HuH-7.5 (cell line): ENCODE measurements around the gene GALNT4.
A peak's percentile ranks its signal among the peaks of the same experiment; 100 is the strongest.

Experiments used
- DNase-seq: peaks from one replicate; pipeline ENCODE4 v3.0.0; 2011; ENCODE audit warnings: low spot score

GALNT4 gene

GRCh38 chr12:89524541-89525304, at the start of gene GALNT4:
Gene GALNT4, minus strand, starts transcription at chr12:89524796. Its CDS starts 247 bp downstream, at chr12:89524549.
- DNase-seq = peak; percentile 92

GRCh38 chr12:89573051-89573810, 48.6 kb upstream of the GALNT4 start:
- no peak for DNase-seq

DNA sequence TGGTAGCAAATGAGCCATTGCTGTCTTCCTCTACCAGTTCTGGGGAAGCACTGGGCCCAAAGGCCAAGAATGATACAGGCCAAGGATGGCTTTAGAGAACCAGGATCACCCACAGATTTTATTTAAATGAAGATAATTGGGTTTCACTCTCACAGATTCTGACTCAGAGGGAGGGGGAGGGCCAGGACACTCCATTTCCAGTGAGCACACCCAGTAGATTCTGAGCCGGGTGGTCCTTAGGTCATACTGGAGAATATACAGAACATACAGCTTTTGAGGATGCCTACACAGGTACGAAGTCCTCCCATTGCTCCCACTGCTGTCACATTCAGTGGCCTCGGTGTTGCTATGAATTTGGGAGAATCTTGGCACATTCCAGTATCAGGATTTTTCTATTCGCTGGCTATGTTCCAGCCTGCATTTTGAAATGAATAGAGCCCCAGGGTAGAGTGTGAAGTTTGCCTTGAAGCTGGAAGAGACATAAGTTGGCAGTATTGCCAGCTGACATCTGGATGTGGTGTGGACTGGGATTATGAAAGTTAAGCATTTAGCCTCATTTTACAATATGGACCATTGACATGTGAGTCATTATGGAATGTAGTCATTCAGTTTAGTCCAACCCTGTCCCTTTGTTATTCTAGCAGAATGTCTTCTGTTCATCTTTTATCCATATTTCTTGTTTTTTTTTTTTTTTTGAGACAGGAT, 47.0 kb upstream of the GALNT4 start:
- no peak for DNase-seq

DNA sequence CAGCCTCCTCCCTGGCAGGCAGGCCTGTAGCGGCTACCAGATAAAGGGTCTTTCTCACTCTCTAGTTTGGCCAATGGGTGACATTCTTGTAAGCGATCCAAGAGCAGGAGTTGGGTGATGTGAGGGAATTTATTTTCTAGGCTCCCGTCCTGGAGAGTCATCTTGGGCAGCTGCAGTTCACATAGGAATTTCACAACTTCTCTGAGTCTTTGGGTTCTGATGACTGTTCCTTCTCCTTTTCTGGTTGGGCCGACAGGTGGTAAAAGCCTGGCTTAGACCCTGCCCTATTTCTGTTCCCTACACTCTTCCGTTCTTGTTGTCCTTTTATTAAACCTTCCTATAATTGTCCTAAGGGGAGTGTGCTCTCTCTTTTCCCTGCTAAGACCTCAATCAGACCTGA, 43.9 kb upstream of the GALNT4 start:
- no peak for DNase-seq

- no peak for DNase-seq
Measured at GRCh38 chr12:89567691-89568239, 43.2 kb upstream of the GALNT4 start.

DNA sequence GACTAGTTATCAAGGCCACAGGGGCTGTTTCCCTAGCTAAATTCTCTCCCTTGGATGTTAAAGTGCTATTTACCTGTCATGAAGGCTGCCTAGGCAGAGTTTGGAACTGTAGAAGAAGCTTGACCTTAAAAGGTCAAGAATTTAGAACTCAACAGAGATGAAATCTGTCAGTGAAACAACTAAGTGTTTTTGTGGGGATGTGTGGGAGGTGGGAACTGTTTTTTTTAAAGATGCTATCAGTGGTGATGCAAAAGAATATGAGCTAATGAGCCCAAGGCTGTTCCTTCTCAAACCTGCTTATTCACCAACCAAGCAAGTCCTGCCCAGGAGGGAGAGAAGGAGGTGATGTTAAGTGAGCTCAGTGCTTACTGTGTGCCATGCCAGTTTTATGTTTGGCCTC, 42.0 kb upstream of the GALNT4 start:
- no peak for DNase-seq

GRCh38 chr12:89565002-89565401, 40.4 kb upstream of the GALNT4 start:
- DNase-seq = no peak

GRCh38 chr12:89559753-89560152, 35.2 kb upstream of the GALNT4 start:
- DNase-seq = no peak

DNA sequence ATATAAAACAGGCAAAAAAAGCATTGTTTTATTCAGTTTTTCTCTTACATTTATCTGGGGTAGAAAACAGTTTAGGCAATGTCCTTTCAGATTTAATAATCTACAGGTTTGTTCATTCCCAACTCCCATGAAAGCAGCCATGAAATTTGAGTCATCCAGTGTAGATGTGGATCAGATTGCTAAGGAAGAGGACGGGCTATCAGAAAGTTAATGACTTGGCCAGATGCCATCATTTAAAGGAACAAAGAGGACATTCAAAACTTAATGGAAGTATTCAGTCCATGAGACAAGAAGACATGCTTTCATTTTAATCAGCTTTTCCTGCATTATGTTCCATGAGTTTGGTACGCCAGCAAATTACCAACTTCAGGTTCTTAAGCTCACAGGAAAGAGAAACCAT, 32.4 kb upstream of the GALNT4 start:
- DNase-seq = no peak

DNA sequence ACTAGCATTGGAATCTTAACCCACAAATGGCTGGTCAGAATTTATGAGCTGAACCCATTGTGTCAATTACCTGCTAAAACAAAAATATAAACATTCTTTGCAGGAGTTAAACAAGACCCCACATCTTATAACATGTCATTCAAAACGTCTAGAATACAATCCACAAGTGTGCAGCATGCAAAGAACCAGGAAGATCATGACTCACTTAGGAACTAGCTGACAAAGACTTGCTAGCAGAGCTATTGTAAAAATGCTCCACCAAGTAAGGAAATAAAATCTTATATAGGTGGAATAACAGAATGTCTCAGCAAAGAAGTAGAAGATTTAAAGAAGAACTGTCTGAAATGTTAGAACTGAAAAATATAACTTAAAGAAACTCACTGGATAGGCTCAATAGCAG, 27.8 kb upstream of the GALNT4 start:
- no peak for DNase-seq

DNA sequence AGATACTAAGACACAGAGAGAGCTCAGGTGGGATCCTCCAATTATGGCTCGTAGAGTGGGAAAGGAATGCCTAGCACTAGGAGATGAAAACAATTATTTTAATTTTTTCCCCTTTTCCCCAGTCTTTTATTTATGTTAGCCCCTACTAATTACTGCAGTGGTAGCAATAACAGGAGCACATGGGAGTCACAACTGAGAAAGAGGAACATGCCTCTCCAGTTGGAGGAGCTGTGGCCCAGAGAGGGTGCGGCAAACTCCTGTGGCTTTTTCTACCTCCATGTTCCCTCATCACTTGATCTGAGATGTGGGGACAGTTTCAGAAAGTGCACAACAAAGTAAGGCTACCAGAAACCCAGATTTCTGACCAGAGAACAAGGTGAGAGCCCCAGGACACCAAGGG, 27.2 kb upstream of the GALNT4 start:
- DNase-seq = no peak

GRCh38 chr12:89547101-89547500, 22.5 kb upstream of the GALNT4 start:
- no peak for DNase-seq

- DNase-seq = no peak
Measured at GRCh38 chr12:89546151-89546550, 21.6 kb upstream of the GALNT4 start.

- DNase-seq = no peak
Measured at GRCh38 chr12:89544681-89545184, 20.1 kb upstream of the GALNT4 start.

- no peak for DNase-seq
Measured at GRCh38 chr12:89544022-89544421, 19.4 kb upstream of the GALNT4 start.

DNA sequence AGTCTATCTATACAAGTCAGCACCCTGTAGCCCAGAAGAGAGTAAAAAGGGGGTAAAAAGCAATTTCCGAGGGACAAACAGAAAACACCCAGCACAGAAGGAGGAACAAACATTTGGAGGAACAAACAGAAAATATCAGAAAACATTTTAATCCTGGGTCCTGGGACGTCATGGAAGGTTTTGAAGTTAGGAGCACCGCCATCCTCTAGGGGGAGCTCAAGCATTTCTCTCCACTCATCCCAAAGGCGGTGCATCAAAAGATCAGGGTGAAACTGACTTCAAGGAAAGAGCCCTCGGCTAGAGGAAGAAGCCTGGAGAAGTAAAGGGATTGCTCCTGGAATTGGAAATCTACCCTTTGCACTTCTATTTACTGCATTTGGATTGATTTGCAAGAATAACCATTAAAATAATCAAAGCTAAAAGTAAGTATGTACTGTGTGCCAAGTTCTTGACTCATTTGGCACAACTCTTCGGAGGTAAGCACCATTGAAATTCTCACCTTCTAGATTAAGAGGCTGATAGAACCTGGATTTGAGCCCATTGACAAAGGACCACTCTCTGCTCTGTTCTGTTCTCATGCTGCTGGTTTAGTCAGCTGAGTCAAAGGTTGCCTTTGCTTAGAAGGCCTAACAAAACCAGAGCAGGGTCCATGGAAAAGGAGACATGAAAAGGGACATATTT, 18.5 kb upstream of the GALNT4 start:
- DNase-seq = peak; percentile 25

- DNase-seq = no peak
Measured at GRCh38 chr12:89542236-89542635, 17.6 kb upstream of the GALNT4 start.

DNA sequence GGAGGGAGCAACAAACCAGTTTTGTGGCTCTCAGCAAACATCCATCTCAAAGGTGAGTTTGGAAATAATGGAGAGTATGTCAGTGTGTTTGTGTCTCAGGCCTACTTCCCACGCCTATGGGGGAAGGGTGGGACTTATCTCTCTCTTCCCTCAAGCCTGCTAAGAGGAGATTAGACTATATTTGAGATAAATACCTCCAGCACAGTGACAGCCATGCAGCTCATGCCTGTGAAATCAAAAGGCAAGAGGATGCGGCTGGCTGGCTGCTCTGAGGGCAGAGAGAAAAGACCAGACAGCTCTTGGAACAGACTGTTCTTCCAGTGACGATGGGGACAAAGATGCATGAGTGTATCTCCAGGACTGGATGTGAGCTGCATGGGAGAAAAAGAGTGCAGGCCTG, 16.0 kb upstream of the GALNT4 start:
- DNase-seq = no peak

- DNase-seq = no peak
Measured at GRCh38 chr12:89539426-89540223, 15.0 kb upstream of the GALNT4 start.

DNA sequence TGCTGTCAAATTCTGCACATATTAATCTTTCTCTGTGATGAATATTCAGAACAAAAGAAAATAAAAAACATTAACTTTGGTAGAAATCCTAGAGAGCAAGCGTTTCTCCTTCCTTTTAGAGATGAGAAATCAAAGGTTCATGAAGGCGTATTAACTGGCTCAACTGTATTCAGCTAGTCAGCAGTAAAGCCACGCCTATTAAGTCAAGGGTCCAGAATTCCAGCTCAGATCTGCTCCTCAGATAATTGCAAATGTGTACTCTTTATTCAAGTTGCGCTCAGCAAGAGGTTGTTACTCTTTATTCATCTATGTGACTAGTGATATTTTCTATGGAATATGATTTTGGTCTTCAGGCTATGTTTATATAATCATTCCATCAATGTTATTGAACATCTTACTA, 14.3 kb upstream of the GALNT4 start:
- DNase-seq = no peak

DNA sequence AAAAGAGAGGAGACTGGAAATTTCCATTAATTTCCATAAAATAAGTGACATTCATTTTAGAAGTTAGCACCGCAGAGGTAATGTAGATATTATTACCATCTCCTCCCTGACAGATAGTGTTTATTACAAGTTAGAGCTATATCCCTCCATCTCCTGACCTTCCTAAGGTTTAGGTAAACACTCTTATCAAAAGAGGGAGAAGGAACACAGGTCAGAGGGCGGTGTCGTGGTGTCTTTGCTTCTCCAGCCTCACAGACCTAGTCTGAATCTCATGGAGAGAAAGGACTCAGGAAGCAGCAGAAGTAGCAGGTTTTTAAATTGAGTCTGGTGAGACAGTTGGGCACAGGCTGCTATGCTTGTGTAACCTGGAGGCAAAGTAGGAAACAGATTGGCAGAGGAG, 12.8 kb upstream of the GALNT4 start:
- no peak for DNase-seq
